Neutrophil (primary cell): ENCODE data around the gene BGN.

Source experiments
- H3K27ac ChIP-seq: fragments of 200-600 bp; sonication (generic); 2 replicates; pipeline ENCODE4 v1.5.1; 2016; ENCODE audit warnings: mild to moderate bottlenecking, moderate library complexity
- H3K27me3 ChIP-seq: fragments of 200-600 bp; sonication (generic); 2 replicates; pipeline ENCODE4 v1.6.0; 2016; ENCODE audit warnings: mild to moderate bottlenecking
- H3K36me3 ChIP-seq: fragments of 200-600 bp; sonication (generic); 2 replicates; pipeline ENCODE4 v1.5.1; 2017
- H3K4me1 ChIP-seq, 2 experiments: fragments of 200-600 bp in 1 of 2; sonication (generic) in 1 of 2; 1 replicate in 1 of 2; 2 replicates in 1 of 2; pipeline versions ENCODE4 v1.5.1 to v1.6.1; 2013 to 2016; ENCODE audit warnings: low read depth in 1 of 2, low read length in 1 of 2, mild to moderate bottlenecking in 1 of 2, moderate library complexity in 1 of 2; ENCODE audit not compliant: control insufficient read depth in 1 of 2, insufficient read depth in 1 of 2
- H3K4me3 ChIP-seq, 2 experiments: fragments of 200-600 bp in 1 of 2; sonication (generic) in 1 of 2; 1 replicate in 1 of 2; 2 replicates in 1 of 2; pipeline ENCODE4 v1.5.1; 2013 to 2016; ENCODE audit warnings: low read depth in 1 of 2, low read length in 1 of 2, mild to moderate bottlenecking in 1 of 2, moderate library complexity in 1 of 2
- H3K9me3 ChIP-seq: fragments of 200-600 bp; sonication (generic); 2 replicates; pipeline ENCODE4 v1.5.1; 2016
- CTCF ChIP-seq: fragments of 200-600 bp; sonication (generic); IDR thresholded peaks from 2 replicates; pipeline ENCODE4 v1.5.1; 2016; ENCODE audit warnings: antibody characterized with exemption

Gene BGN

DNA sequence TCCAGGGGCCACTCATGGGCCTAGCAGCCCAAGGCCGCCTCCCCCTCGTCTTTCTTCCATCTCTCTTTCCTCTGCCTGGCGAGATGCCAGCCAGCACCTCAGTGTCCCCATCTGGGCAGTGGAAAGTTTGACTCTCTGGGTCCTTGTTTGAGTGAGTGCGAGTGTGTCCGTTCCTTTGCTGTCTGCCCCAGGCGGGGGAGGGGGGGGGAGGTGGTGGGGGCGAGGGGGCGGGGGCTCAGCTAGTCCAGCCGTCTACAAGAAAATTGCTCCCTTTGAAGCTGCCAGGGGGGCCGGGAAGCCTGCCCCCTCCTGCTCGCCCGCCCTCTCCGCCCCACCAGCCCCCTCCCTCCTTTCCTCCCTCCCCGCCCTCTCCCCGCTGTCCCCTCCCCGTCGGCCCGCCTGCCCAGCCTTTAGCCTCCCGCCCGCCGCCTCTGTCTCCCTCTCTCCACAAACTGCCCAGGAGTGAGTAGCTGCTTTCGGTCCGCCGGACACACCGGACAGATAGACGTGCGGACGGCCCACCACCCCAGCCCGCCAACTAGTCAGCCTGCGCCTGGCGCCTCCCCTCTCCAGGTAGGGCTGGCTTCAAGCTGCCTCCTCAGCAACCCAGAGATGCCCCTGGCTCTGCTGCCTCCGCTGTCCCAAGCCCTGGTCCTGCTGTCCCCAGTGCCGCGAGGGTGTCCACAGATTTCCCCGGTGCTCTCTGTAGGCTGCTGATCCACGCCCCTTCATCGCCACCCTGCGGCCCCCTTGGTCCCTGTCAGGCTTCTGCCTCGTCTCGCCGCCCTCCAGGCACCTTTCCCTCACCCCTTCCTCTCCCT, at the start of gene BGN:
TSS of gene BGN (plus strand) at position 440 of the 821 bp plus-strand sequence. CDS start 9,652 bp downstream, outside the sequence.
- H3K9me3 ChIP-seq: no peaks in the 10 kb centered on the region
- TF ChIP-seq CTCF: no peak
- no peak within 1 kb of the TSS for H3K4me3 ChIP-seq
- H3K27me3 ChIP-seq: peaks cover 35% of the 10 kb centered on the region
- no peak within 1 kb of the TSS for H3K27ac ChIP-seq
- H3K36me3 ChIP-seq: no peaks in the 10 kb centered on the region
- H3K4me1 ChIP-seq: no peaks in the 10 kb centered on the region

DNA sequence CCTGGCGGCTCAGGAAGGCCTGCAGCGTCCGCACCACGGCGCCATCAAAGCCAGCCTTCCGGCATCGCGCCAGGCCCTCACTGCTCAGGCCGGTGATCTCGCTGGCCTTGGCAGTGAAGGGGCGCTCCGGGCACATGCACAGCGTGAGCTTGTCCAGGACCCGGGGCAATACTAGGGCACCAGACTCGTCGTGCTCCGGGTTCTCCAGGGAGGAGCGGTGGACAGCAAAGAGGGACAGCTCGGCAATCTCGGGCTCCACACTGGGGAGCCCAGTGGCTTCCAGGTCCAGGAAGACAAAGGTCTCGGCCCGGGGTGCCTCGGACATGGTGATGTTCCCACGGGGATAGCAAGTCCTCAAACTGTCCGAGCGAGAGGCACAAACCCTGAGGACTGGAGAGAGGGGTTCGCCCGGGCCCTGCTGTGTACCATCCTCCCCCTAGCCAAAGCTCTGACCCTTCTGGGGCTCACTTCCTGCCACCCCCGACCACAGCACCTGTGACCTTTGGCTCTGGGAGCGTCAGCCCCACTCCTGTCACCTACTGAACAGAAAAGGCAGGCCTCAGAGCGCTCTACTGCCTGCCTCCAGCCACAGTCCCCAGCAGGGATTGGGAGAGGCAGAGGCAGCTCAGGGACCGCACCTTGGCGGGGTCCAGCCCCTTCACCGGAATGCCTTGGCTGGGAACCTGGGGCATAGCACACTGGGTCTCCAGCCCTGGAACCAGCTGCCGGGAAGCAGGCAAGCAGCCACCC, 49.5 kb upstream of the BGN start:
- H3K36me3 ChIP-seq: no peaks in the 10 kb centered on the region
- no peak overlapping the region for H3K27ac ChIP-seq

DNA sequence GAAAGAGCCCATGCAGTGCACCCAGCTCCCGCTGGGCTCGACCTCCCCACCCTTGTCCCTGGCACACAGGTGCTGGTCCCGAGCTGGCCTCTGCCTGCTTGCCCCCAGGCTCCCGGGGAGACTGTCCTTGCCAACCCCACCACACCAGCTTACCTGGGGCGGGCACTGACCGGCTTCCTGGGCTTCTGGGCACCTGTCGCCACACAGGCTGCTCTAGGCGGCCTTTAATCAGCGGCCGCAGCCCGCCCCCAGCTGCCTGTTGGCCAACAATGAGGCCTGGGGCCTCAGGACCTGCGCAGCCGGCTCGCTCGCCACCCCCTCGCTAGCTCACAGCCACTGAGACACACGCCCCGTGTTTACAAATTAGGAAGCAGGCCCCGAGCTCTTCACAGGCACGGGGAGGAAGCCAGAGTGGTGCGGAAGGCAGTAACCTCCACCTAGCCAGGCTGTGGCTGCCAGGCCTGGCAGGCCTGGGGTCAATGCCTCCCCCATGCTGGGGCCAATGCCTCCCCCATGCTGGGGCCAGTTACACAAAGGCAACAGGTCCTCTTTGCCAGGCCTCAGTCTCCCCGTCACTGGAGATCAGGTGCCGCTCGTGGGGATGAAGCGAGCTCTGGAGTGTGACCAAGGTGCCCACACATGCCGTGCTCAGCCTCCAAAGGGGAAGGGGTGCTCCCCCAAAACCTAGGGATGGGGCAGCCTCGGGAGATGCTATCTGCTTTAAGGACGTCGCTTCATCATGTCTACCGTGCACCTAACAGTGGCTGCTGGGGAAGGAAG, 48.7 kb upstream of the BGN start, which contains the start of gene TREX2:
TSS of gene TREX2 (minus strand) at position 201 of the 780 bp plus-strand sequence. CDS start 626 bp downstream, outside the sequence.
- no peak for TF ChIP-seq CTCF
- no peak within 1 kb of the TSS for H3K4me3 ChIP-seq
- no peaks in the 10 kb centered on the region for H3K36me3 ChIP-seq
- no peaks in the 10 kb centered on the region for H3K4me1 ChIP-seq
- H3K27ac ChIP-seq: no peak within 1 kb of the TSS
- H3K9me3 ChIP-seq: no peaks in the 10 kb centered on the region
- no peaks in the 10 kb centered on the region for H3K27me3 ChIP-seq

More for the DNA sequence above, 49.5 kb upstream of the BGN start:
- TF ChIP-seq CTCF: no peak
- H3K9me3 ChIP-seq: no peaks in the 10 kb centered on the region
- no peaks in the 10 kb centered on the region for H3K4me1 ChIP-seq
- H3K27me3 ChIP-seq: no peaks in the 10 kb centered on the region
- H3K4me3 ChIP-seq: no peak overlapping the region

DNA sequence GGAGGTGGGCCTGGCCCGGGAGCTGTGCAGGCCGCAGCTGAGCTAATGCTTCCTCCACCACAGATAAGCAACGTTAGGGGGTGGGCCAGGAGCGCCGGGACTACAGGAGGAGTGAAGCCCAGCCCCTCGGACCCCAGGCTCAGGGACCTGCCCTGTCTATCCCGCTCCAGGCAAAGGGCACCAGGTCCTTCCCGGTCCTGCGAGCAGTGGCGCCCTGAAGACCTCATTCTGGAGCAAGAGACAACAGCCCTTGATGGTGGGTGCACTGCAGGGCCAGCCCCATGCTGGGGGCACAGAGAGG, 48.2 kb upstream of the BGN start:
- Histone ChIP-seq H3K27ac (no peak overlapping the region), H3K27me3 (no peaks in the 10 kb centered on the region), H3K4me1 (no peaks in the 10 kb centered on the region), H3K9me3 (no peaks in the 10 kb centered on the region), H3K36me3 (no peaks in the 10 kb centered on the region), H3K4me3 (no peak overlapping the region)
- TF ChIP-seq CTCF: no peak

DNA sequence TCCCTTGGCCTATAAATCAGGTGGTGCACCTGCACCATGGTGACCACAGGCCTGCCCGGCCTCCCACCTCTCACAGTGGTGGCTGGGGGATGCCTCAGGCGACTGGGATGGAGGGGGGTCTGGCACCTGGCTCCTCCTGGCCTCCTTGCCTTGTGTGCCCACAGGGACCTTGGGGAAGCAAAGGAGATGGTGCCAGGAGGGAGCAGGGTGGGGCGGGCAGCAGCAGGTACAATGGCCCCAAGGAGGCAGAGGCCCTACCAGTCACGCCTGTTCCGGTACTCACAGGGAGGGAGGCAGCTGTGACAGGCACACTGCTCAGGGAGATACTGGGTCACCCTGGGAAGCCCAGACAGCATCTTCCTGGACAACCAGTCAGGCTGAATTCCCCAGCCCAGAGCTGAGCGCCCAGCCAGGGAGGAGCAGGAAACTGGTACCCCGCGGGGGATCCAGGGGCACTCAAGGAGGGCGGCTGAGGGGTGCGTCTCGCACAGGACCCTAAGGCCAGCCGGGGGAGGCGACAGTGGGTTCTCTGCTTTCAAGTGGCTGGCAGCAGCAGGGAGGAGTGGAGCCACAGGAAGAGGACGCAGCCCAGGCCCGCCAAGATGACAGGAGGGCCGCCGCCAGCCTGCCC, 47.7 kb upstream of the BGN start:
- Histone ChIP-seq H3K4me3 (no peak overlapping the region), H3K4me1 (no peaks in the 10 kb centered on the region), H3K27me3 (no peaks in the 10 kb centered on the region), H3K9me3 (no peaks in the 10 kb centered on the region), H3K36me3 (no peaks in the 10 kb centered on the region), H3K27ac (no peak overlapping the region)
- TF ChIP-seq CTCF: no peak
